GM18498 (cell line): Measurements from ENCODE around the gene TADA3.
A peak's percentile ranks its signal among the peaks of the same experiment; 100 is the strongest.

Experiments used
- ATAC-seq: cut with Tn5 transposase; IDR thresholded peaks from one replicate; pipeline ENCODE4 v1.9.1; 2021; ENCODE audit warnings: mild to moderate bottlenecking, moderate library complexity; ENCODE audit not compliant: unreplicated experiment

The TADA3 gene, protein sequence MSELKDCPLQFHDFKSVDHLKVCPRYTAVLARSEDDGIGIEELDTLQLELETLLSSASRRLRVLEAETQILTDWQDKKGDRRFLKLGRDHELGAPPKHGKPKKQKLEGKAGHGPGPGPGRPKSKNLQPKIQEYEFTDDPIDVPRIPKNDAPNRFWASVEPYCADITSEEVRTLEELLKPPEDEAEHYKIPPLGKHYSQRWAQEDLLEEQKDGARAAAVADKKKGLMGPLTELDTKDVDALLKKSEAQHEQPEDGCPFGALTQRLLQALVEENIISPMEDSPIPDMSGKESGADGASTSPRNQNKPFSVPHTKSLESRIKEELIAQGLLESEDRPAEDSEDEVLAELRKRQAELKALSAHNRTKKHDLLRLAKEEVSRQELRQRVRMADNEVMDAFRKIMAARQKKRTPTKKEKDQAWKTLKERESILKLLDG

DNA sequence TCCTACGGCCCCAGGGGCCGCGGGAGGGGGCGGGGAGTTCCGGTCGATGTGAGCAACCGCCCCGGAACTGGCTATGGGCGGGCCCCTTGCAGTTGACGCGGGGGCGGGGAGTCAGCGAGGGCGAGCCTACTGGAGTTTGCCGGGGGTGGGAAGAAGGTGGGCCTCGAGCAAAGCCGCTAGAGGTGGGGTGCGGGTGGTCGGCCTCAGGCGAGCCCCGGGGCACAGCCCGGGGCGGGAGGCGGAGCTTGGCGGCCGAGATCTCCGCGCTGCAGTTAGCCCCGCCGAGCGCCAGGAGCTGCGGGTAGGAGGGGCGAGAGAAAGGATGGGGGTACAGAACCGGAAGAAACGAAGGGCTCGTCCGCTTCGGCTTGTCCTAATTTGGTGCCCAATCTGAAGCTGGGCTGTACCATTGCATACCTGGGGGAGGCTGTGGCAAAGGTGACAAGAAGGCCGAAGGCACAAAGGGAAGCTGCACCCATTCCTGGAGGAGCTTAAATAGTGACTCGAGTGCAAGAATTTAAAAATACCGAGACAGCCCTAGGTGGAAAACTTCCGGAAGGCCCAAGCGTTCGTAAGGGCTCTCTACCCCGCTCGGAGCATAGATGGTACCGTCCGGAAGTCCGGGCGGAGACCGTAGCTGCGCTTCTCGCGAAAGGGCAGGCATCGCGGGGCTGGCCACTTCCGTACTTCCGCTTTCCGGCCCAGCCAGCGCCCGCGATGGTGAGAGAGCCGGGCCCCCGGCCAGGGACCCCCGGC, at the start of gene TADA3, which contains the start of gene ARPC4:
Gene TADA3, minus strand, starts transcription at position 69 of the 756 bp plus-strand sequence. CDS start 1,007 bp downstream, outside the sequence.
Gene ARPC4, plus strand, starts transcription at position 678 of the 756 bp plus-strand sequence. Its CDS starts 40 bp downstream, at position 718.
- peak; percentile 82 for ATAC-seq

- no peak for ATAC-seq
Observed at GRCh38 chr3:9841015-9841414, 48.7 kb upstream of the TADA3 start.

DNA sequence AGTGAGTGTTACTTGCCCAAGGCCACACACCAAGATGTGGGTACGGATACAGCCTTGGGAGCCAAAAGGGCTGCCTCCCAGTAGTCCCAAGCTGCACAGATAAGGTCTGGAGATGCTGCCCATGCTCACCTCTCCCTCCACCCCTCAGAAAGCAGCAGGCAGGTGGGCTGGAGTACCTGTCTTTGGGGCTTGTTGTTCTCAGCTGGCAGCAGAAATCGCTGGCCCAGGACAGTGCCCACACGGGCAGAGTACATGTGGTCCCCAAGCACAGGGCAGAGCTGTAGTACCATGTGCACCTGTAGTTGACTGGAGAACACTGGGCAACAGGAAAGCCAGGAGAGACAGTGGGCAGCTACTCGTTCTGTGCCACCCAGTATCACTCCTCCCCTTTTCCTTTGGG, 46.6 kb upstream of the TADA3 start:
- no peak for ATAC-seq

- ATAC-seq: no peak
Observed at GRCh38 chr3:9837701-9838582, 45.7 kb upstream of the TADA3 start.

GRCh38 chr3:9834520-9835380, 42.5 kb upstream of the TADA3 start:
- ATAC-seq: no peak

GRCh38 chr3:9833078-9833477, 40.8 kb upstream of the TADA3 start:
- no peak for ATAC-seq

GRCh38 chr3:9831253-9831652, 39.0 kb upstream of the TADA3 start:
- no peak for ATAC-seq

DNA sequence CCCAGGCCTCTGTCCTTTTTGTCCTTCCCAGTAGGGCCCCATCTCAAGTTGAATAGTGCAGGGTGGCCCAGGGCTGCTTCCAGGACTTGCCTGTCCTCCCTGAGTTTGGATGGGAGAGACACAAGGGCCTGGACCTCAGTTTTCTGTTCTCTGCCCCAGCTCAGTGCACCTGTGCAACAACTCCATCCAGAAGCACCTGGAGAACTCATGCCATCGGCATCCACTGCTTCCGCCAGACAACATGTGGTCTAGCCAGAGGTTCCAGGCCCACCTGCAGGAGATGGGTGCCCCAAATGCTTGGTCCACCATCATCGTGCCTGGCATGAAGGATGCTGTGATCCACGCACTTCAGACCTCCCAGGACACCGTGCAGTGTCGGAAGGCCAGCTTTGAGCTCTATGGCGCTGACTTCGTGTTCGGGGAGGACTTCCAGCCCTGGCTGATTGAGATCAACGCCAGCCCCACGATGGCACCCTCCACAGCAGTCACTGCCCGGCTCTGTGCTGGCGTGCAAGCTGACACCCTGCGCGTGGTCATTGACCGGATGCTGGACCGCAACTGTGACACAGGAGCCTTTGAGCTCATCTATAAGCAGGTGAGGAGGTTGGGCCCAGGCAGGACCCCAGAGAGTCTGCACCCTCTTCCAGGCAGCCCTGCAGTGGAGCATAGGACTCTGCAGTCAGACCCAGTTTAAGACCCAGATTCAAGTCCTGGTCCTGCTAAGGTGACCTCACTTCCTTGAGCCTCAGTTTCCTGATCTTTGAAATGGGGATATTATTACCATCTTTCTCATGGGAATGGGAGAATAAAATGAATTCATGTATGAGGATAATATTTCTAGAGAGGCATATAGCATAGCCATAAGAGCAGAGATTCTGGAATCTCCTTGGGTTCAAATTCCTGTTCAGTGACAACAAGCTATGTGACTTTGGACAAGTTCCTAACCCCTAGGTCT, 36.8 kb upstream of the TADA3 start:
- ATAC-seq: no peak

- no peak for ATAC-seq
Observed at GRCh38 chr3:9826815-9827573, 34.7 kb upstream of the TADA3 start.

- no peak for ATAC-seq
Observed at GRCh38 chr3:9825451-9826040, 33.3 kb upstream of the TADA3 start.

GRCh38 chr3:9820946-9821345, 28.7 kb upstream of the TADA3 start:
- no peak for ATAC-seq

GRCh38 chr3:9820543-9820942, 28.3 kb upstream of the TADA3 start:
- ATAC-seq: no peak

DNA sequence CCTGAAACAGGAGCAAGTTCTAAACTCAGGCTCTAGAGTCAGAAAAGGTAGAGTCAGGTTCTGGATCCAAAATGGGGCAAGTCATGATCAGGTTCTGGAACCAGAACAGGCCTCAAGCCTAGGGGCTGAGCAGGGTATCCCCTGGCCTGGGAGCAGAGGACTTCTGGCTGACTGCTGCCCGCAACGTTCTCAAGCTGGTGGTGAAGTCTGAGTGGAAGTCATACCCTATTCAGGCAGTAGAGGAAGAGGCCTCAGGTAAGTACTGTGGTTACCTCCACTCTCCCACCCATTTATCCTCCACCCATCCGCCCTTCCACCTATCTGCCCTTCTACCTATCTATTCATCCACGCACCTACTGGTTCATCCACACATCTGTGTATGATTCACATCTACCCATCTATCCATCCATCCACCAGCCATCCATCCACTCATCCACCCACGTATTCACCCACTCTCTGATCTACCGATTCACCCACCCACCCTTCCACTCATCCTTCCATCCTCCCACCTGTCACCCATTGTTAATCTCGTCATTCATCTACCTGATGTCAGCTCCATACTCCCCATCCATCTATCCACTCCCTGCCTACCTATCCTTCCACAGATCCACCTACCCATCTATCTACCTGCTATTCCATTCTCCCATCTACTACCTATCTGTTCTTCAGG, 26.5 kb upstream of the TADA3 start:
- no peak for ATAC-seq

DNA sequence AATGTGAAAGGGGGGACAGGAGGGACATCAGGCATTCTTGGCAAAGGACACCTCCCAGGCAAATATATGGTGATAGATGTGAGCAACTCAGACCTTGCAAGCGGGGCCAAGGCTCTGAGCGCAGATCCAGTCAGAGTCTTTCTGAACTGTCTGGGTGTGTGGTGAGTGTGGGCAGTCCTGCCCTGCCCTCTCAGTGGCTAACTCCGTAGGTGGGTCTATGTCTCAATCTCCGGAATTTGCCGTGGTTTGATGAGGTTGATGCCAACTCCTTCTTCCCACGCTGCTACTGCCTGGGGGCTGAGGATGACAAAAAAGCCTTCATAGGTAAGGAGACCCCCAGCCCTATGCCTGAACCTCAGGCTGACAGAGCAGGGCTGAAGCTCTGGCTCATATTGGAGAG, 25.2 kb upstream of the TADA3 start:
- no peak for ATAC-seq

GRCh38 chr3:9815986-9816385, 23.7 kb upstream of the TADA3 start:
- no peak for ATAC-seq

DNA sequence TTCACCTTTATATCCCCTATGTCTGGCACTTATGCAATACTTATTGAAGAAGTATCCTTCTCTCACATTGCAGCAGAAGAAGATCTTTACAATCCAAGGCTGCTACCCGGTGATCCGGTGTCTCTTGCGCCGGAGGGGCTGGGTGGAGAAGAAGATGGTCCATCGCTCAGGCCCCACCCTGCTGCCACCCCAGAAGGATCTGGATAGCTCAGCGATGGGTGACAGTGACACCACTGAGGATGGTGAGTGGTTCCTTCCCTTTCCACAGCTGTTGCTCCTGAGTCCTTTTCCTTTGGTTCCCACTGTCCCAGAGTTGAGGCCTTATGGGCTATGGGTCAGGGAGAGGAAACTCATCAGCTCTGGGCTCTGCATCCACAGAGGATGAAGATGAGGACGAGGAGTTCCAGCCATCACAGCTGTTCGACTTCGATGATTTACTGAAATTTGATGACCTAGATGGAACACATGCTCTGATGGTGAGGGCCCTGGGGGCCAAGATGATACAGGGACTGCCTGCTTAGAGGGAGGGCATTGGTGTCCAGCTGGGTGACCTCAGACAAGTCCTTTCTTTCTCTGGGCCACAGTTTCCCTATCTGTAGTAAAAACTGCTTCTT, 20.7 kb upstream of the TADA3 start:
- ATAC-seq: no peak

GRCh38 chr3:9810846-9811245, 18.6 kb upstream of the TADA3 start:
- ATAC-seq: no peak
